ENCODE results near the gene ZEB2.

ZEB2 gene

DNA sequence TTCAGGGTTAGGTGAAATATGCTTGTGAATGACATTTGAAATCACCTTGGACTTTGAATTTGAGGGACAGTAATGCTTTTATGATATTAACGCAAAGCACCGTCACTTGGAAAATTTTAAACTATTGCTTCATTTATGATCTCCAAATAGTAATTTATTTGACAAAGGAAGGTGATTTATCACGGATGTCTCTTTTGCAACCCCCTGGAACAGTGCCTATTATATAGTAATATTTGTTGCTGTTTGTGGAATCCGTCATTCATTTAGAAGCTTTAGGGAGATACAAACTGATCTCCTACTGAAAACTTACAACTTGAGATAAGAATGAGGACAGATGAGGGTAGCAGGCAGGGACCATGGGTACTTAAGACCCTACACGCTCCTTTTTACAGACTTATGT lies 10.7 kb upstream of the ZEB2 start:
- TF ChIP-seq, protein P1, sequence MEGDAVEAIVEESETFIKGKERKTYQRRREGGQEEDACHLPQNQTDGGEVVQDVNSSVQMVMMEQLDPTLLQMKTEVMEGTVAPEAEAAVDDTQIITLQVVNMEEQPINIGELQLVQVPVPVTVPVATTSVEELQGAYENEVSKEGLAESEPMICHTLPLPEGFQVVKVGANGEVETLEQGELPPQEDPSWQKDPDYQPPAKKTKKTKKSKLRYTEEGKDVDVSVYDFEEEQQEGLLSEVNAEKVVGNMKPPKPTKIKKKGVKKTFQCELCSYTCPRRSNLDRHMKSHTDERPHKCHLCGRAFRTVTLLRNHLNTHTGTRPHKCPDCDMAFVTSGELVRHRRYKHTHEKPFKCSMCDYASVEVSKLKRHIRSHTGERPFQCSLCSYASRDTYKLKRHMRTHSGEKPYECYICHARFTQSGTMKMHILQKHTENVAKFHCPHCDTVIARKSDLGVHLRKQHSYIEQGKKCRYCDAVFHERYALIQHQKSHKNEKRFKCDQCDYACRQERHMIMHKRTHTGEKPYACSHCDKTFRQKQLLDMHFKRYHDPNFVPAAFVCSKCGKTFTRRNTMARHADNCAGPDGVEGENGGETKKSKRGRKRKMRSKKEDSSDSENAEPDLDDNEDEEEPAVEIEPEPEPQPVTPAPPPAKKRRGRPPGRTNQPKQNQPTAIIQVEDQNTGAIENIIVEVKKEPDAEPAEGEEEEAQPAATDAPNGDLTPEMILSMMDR (IDR thresholded peaks at IDR 0.05; ENCODE audit: low read depth, low read length): no peak
- no peak for DNase-seq (ENCODE audit: extremely low read depth, low read depth)

DNA sequence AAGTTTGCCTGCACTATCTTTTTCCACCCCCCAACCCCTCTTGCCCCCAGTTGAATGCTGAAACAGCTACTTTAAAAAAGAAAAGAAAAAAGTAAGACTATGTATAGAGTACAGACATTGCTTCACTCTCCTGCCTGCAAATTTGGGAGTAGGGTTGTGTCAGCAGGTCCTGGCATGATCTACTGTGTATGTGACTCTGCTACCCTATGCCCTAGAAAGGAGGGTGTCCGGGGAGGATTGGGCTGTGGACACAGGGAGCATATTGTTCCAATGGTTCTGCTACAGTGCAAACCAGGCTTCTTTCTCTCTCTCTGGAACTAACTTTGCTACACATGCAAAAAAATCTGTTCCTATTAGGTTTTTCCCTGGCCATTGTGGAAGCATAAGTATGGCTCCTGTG lies 9.9 kb upstream of the ZEB2 start:
- TF ChIP-seq, protein P1 (IDR thresholded peaks at IDR 0.05; ENCODE audit: low read depth, low read length): no peak

DNA sequence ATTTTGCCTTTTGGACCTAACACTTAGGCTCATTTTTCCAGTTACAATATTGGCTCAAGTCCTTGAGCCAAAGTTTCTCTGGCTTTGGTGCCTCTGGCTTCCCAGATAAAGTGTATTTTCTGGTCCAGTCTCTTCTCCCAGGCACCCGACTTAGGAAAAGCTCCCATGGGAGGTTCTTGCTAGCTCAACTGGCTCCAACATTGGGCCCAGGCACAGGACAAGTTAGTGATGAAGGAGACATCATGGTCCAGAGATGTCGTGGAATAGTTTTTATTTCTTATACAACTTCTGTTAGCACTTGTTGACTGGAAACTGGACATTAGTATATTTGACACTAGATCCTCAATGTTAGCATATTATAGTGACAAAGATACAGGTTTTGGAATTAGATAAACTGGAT lies 8.2 kb upstream of the ZEB2 start:
- TF ChIP-seq, protein P1 (IDR thresholded peaks at IDR 0.05; ENCODE audit: low read depth, low read length): no peak
- DNase-seq (ENCODE audit: extremely low read depth, low read depth): no peak

More for the DNA sequence above, 9.9 kb upstream of the ZEB2 start:
- no peak for DNase-seq (ENCODE audit: extremely low read depth, low read depth)

DNA sequence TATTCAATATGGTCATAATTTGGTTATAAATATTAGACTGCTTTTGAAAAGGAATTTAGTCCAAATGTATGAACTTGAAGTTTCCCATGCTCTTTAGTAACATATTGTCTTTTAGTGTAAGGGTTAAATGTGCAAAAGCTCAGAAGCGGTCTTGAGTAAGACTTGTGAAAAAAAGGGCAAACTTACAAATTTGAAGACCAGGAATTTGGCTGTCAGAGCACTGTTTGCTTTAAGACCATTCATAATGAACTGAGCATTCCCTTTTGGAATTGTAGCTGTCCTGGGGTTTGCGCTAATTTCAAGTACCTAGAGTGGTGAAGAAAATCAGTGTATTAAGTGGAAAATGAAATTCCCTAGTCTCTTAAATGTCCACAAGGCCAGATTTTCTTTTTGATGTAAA lies 6.9 kb upstream of the ZEB2 start:
- TF ChIP-seq, protein P1 (IDR thresholded peaks at IDR 0.05; ENCODE audit: low read depth, low read length): no peak
- DNase-seq (ENCODE audit: extremely low read depth, low read depth): no peak

DNA sequence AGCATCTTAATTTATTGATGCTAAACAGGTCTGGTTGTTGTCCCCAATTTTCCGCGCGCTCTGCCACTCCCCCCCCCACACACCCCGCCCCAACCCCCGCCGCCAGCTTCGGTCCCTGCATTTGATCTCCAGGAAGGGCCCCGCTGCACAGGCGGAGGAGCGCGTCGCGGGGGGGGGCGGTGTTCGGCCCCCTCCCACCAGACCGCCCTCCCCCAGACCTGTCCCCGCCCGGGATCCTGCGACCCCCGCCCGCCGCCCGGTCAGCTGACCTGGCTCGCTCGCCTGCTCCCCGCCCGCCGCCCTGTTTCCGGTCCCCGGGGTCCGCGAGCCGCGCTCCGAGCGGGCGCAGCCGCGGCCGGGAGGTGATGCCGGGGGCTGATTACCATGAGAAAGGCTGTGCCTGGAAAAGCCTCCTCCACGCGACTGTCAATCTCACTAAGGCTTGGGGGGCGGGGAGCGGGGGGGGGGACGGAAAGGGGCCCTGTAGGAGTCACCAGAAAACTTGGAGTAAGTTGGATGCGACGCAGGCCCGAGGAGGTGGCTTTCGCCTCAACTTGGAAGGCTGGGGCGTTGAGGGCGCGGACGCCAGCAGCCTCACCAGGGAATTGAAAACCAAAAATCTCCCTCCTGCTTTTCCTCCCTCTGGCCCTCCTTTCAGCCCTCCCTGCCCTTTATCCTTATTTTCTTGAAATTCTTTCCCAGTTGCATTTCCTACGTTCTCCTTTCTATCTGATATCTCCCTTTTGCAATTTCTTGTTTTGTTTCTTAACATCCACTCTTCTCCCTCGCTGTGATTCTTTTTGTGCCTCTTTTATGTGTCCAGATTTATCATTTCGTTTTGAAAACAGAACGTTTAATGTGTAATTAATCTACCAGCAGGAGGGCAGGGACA lies 4.4 kb upstream of the ZEB2 start:
- no peak for DNase-seq (ENCODE audit: extremely low read depth, low read depth)
- TF ChIP-seq, protein P1 (IDR thresholded peaks at IDR 0.05; ENCODE audit: low read depth, low read length): no peak

DNA sequence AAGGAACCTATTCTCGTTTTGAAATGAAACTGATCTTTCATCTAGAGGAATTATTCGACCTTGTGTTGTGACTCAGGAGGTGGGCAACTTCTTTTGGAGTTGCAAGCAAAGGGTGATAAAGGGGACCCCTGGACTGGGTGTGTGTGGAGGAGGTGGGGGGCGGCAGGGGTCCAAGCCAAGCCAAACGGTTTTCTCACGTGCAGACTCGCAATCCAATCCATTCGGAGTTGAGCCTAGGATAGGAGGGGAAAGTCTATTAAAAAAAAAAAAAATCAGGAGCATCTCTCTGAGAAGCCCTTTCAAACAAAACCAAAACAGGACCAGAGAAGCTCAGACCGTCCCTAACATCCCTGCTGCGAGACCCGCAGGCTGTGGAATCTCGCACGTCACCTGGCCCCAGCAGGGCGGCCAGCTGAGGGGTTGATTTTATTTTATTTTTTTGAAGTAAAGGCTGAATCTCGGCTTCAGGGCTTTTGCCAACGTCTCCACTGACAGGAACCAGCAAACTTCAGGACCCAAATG lies 3.7 kb upstream of the ZEB2 start:
- DNase-seq (ENCODE audit: extremely low read depth, low read depth): no peak
- TF ChIP-seq, protein P1 (IDR thresholded peaks at IDR 0.05; ENCODE audit: low read depth, low read length): no peak

DNA sequence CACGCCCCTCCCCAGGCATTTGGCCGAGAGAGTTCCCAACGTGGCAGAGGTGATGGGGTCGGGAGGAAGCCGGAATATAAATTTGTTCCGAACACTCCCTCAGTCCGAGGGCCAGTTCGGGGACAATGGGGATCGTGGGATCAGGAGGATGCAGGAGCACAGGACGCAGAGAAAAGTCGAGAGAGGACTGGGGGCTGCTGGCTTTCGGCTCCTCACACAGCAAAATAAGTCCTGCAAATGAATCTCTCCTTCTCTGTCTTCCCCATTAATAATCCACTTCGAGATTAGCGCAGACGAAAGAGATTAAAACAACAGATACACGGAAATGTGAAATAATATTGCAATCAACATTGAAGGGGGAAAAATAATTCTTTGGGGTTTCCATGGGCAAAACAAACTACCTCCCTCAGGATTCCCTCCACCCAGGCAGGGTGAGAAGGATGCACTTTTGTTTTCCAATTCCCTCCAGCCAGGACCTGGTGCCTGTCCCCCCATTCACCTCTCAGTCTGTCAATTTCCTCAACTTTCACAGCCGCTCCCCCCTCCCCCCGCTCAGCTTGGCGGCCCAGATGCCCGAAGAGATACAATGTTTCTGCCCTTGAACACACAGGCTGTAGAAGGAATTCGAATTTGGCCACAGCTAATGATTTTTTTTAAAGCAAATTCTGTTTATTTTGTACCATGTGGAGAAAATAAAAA lies 3.1 kb upstream of the ZEB2 start:
- TF ChIP-seq, protein P1 (IDR thresholded peaks at IDR 0.05; ENCODE audit: low read depth, low read length): no peak
- no peak for DNase-seq (ENCODE audit: extremely low read depth, low read depth)

Data from AG09319 (cell line).